ENCODE data around the gene QSOX1.

The QSOX1 gene

DNA sequence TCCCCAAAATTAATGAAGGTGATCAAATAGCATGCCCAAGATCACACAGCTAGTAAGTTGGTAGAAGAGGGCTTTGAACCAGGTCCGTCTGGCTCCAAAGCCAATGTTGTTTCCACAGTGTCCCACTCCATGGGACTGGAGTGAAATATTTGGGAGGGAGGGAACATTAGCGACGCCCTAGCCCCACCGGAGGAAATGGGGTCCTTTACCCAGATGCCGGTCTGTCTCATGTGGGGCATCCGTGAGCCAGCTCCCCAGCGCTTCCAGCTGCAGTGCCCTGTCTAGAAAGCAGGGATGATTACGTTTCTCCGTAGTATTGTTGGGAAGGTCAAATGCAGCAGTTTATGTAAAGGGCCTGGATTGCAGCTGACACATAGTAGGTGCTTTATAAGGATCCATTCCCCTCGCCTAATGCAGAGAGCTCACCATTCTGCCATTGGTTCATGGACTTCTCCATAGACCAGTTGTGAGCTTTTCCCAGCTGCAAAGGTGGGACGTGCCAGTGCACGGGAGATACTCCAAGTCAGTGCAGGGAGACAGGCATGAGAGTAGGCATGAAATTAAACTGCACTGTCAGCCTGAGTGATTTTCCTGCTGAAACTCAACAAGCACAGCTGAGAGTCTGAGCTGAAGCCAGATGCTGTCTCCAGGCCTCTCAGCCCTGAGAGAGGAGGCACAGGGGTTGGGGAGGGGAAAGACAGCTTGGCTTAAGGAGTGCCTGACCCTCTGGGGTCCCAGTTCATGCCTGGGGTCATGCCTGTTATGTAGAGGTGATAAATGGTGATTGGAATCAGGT lies 24.7 kb downstream of the QSOX1 start:
- no peaks in the 10 kb centered on the region for H3K9me3 ChIP-seq (ENCODE audit: low read depth, low read length)
- no peak overlapping the region for H3K9ac ChIP-seq (ENCODE audit: insufficient read length)
- H3K36me3 ChIP-seq (ENCODE audit: insufficient read depth, low read length): no peaks in the 10 kb centered on the region
- H3K4me3 ChIP-seq: no peak overlapping the region
- H3K27ac ChIP-seq: no peak overlapping the region
- TF ChIP-seq FOXP2 (optimal IDR thresholded peaks at IDR 0.05; ENCODE audit: control extremely low read depth, extremely low read length, insufficient read depth) (no peak), EZH2 (IDR thresholded peaks at IDR 0.05) (no peak), POLR2AphosphoS5 (IDR thresholded peaks at IDR 0.05; ENCODE audit: borderline replicate concordance, low read depth, low read length) (no peak)
- no peak for DNase-seq (ENCODE audit: low read depth, low spot score)

DNA sequence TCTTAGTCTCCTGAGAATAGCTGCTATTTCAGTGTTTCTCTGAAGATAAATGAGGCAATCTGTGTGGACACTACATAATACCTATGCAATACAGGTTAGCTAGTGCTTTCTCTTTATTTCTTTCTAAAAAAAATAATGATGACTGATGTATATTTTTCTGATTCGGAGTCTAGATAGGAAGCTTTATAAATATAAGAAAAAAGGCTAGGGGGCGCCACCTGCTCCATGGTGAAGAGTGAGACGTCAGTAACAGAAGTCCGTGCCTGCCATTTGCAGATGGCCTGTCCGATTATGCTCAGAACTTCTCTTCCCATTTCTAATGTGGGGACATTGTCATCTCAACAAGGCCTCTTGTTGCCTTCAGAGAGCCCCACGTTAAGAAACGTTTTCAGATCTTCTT lies 26.4 kb downstream of the QSOX1 start:
- no peak overlapping the region for H3K9ac ChIP-seq (ENCODE audit: insufficient read length)
- no peak for TF ChIP-seq EZH2 (IDR thresholded peaks at IDR 0.05)
- no peak for TF ChIP-seq POLR2AphosphoS5 (IDR thresholded peaks at IDR 0.05; ENCODE audit: borderline replicate concordance, low read depth, low read length)
- no peak for TF ChIP-seq FOXP2 (optimal IDR thresholded peaks at IDR 0.05; ENCODE audit: control extremely low read depth, extremely low read length, insufficient read depth)
- H3K4me3 ChIP-seq: no peak overlapping the region
- no peaks in the 10 kb centered on the region for H3K9me3 ChIP-seq (ENCODE audit: low read depth, low read length)
- H3K27ac ChIP-seq: no peak overlapping the region
- no peak for DNase-seq (ENCODE audit: low read depth, low spot score)
- no peaks in the 10 kb centered on the region for H3K36me3 ChIP-seq (ENCODE audit: insufficient read depth, low read length)

DNA sequence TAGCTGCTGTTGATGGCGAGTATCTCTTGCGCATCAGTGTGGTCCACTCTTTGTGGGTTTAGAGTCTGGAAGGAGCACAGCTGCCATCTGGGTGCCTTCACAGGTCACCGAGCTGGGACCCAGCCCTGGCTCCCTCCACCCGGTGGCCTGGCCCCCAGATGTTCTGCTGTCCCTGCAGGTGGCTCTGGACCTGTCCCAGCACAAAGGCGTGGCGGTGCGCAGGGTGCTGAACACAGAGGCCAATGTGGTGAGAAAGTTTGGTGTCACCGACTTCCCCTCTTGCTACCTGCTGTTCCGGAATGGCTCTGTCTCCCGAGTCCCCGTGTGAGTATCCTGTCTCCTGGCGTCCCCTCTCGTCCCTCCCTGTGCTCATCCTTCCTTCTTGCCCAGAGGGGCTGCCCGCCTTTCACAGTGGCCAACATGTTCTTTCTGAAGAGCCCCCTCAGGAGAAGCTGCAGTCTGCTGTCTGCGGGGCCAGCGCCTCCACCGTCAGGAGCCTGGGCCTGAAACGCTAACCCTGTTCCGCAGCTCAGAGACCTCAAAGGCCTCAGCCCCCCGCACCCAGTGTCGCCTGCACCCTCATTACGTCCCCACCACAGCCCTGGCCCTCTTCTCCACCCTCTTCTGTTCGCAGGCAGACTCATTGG lies 27.4 kb downstream of the QSOX1 start:
- no peak for DNase-seq (ENCODE audit: low read depth, low spot score)
- Histone ChIP-seq H3K27ac (no peak overlapping the region), H3K36me3 (ENCODE audit: insufficient read depth, low read length) (no peaks in the 10 kb centered on the region), H3K9me3 (ENCODE audit: low read depth, low read length) (no peaks in the 10 kb centered on the region), H3K9ac (ENCODE audit: insufficient read length) (no peak overlapping the region), H3K4me3 (no peak overlapping the region)
- TF ChIP-seq FOXP2 (optimal IDR thresholded peaks at IDR 0.05; ENCODE audit: control extremely low read depth, extremely low read length, insufficient read depth) (no peak), POLR2AphosphoS5 (IDR thresholded peaks at IDR 0.05; ENCODE audit: borderline replicate concordance, low read depth, low read length) (no peak), EZH2 (IDR thresholded peaks at IDR 0.05) (no peak)

DNA sequence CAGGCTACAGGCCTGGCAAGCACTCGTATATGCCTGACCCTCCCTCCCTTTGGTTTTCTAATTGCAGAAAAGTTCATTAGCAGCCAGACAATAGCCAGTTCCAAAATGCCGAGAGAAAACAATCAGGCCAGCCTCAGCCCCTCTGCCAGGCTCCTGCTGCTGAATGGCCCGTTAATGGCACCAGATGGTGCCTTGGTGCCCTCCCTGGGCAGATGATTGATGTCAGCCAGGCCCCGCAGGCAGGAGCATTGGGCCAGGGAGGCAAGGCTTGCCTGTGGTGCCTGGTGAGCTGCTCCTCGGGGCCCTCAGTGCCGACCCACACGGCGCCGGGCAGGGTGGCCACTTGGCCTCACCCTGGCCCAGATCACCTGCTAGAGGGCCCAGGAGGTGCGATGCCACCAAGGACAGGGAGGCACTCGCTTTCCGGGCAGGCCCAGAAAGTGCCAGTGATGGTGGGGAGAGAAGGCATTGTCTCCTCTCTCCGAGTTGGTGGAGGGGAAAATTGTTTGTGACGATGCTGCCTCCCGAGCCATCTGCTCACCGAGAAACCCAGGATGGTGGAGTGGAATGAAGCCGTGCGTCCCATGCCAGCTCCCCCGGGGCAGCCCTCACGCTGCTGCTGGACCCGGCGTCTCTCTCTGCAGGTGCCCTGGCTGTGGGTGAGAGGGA lies 28.1 kb downstream of the QSOX1 start:
- no peak for TF ChIP-seq EZH2 (IDR thresholded peaks at IDR 0.05)
- no peak for TF ChIP-seq FOXP2 (optimal IDR thresholded peaks at IDR 0.05; ENCODE audit: control extremely low read depth, extremely low read length, insufficient read depth)
- no peak for TF ChIP-seq POLR2AphosphoS5 (IDR thresholded peaks at IDR 0.05; ENCODE audit: borderline replicate concordance, low read depth, low read length)
- Histone ChIP-seq H3K9ac (ENCODE audit: insufficient read length) (no peak overlapping the region), H3K9me3 (ENCODE audit: low read depth, low read length) (no peaks in the 10 kb centered on the region), H3K4me3 (no peak overlapping the region), H3K27ac (no peak overlapping the region), H3K36me3 (ENCODE audit: insufficient read depth, low read length) (no peaks in the 10 kb centered on the region)
- no peak for DNase-seq (ENCODE audit: low read depth, low spot score)

DNA sequence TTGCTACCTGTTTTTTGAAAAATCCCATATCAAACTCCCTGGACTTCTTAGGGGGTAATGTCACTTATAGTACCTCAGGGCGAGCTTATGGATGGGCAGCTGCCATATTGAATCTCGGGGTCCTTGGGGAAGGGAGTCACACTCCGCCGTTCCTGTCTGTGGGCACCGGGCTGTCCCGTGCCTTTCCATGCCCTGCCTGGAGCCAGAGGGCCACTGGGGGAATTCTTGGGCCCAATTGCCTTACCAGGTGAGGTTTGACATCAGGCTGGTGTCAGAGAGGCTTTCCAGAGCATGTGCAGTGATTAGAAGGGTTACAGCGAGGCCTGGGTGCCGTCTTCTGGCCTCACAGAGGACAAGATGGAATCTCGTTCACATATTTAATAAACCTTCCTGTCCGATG lies 28.8 kb downstream of the QSOX1 start:
- TF ChIP-seq POLR2AphosphoS5 (IDR thresholded peaks at IDR 0.05; ENCODE audit: borderline replicate concordance, low read depth, low read length) (no peak), FOXP2 (optimal IDR thresholded peaks at IDR 0.05; ENCODE audit: control extremely low read depth, extremely low read length, insufficient read depth) (no peak), EZH2 (IDR thresholded peaks at IDR 0.05) (no peak)
- H3K9me3 ChIP-seq (ENCODE audit: low read depth, low read length): no peaks in the 10 kb centered on the region
- H3K27ac ChIP-seq: no peak overlapping the region
- no peak overlapping the region for H3K9ac ChIP-seq (ENCODE audit: insufficient read length)
- no peak for DNase-seq (ENCODE audit: low read depth, low spot score)
- no peaks in the 10 kb centered on the region for H3K36me3 ChIP-seq (ENCODE audit: insufficient read depth, low read length)
- no peak overlapping the region for H3K4me3 ChIP-seq

DNA sequence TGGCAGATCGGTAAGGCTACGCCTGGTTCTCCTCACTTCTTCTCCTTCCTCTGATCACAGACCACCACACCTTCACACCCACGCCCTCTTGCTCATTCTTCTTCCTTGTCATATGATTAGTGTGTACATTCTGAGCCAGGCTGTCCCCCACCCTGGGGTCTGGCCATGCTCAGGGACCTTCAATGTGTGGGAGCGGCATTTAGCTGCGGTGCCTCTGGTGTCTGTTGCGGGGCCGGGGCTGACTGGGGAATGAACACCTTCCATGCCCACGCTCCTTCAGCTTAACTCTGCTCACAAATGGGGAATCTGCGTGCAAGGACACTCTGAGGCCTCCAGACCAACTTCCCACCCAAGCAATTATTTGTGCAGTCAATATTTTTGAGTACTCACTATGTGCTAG lies 29.4 kb downstream of the QSOX1 start:
- H3K36me3 ChIP-seq (ENCODE audit: insufficient read depth, low read length): no peaks in the 10 kb centered on the region
- H3K9ac ChIP-seq (ENCODE audit: insufficient read length): no peak overlapping the region
- no peak overlapping the region for H3K4me3 ChIP-seq
- TF ChIP-seq EZH2 (IDR thresholded peaks at IDR 0.05) (no peak), POLR2AphosphoS5 (IDR thresholded peaks at IDR 0.05; ENCODE audit: borderline replicate concordance, low read depth, low read length) (no peak), FOXP2 (optimal IDR thresholded peaks at IDR 0.05; ENCODE audit: control extremely low read depth, extremely low read length, insufficient read depth) (no peak)
- no peak for DNase-seq (ENCODE audit: low read depth, low spot score)
- no peak overlapping the region for H3K27ac ChIP-seq
- no peaks in the 10 kb centered on the region for H3K9me3 ChIP-seq (ENCODE audit: low read depth, low read length)

DNA sequence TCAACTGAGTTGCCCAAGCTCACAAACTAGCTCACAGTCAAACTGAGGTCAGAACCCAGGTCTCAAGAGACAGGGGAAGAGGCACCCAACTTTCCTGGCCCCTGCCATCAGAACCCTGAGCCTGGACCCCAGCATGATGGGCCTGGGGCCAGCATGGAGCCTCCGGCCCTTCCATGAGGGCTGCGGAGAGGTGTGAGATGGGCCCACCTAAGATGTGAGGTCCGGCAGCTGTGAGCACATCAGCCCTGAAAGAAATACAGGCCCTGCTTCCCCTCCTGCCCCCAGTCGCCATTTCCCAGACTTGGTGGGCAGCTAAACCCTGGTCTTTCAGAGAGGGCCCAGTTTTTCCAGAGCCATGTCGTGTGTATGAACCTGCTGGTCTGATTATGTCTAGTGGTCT lies 30.6 kb downstream of the QSOX1 start:
- DNase-seq (ENCODE audit: low read depth, low spot score): no peak
- H3K27ac ChIP-seq: no peak overlapping the region
- H3K36me3 ChIP-seq (ENCODE audit: insufficient read depth, low read length): no peaks in the 10 kb centered on the region
- no peak overlapping the region for H3K9ac ChIP-seq (ENCODE audit: insufficient read length)
- no peak overlapping the region for H3K4me3 ChIP-seq
- H3K9me3 ChIP-seq (ENCODE audit: low read depth, low read length): no peaks in the 10 kb centered on the region
- TF ChIP-seq POLR2AphosphoS5 (IDR thresholded peaks at IDR 0.05; ENCODE audit: borderline replicate concordance, low read depth, low read length) (no peak), EZH2 (IDR thresholded peaks at IDR 0.05) (no peak), FOXP2 (optimal IDR thresholded peaks at IDR 0.05; ENCODE audit: control extremely low read depth, extremely low read length, insufficient read depth) (no peak)

DNA sequence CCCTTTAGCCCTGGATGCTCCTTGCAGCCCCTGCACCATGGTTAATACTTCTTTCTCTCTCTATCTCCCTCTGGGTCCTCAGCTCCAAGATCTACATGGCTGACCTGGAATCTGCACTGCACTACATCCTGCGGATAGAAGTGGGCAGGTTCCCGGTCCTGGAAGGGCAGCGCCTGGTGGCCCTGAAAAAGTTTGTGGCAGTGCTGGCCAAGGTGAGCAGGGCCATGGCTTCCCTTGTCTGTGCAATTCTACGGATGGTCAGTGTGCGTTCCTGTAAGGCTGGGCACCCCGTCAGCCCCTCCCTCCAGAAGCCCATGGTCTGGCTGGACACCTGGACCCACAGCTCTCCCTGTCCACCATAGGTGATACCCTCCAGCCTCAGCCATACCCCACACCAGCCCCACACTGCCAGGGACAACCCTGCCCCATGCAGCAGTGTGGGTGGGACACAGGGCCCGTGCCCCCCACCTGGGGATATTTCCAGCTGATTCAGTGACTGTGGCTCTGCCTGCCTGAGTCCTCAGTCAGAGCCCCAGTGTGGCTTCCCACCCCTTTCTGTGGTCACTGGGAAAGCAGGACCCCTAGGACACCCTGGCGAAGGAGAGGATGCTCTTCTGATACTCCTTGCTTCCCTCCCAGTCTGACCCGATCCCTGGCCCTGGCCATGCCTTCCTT lies 31.4 kb downstream of the QSOX1 start:
- Histone ChIP-seq H3K36me3 (ENCODE audit: insufficient read depth, low read length) (no peaks in the 10 kb centered on the region), H3K9me3 (ENCODE audit: low read depth, low read length) (no peaks in the 10 kb centered on the region), H3K9ac (ENCODE audit: insufficient read length) (no peak overlapping the region), H3K4me3 (no peak overlapping the region), H3K27ac (no peak overlapping the region)
- TF ChIP-seq FOXP2 (optimal IDR thresholded peaks at IDR 0.05; ENCODE audit: control extremely low read depth, extremely low read length, insufficient read depth): no peak
- TF ChIP-seq EZH2 (IDR thresholded peaks at IDR 0.05): no peak
- TF ChIP-seq POLR2AphosphoS5 (IDR thresholded peaks at IDR 0.05; ENCODE audit: borderline replicate concordance, low read depth, low read length): no peak
- DNase-seq (ENCODE audit: low read depth, low spot score): no peak

Data from SK-N-MC (cell line).